ENCODE data around the gene BCAS3.
"Not testable (repeated sequence)": the region's sequence is repeated elsewhere in the genome, so short reads cannot be mapped to it uniquely, and the experiment has no call there.

The BCAS3 gene

GRCh38 chr17:60971515-60972369 is 294.1 kb downstream of the BCAS3 start:
- Histone ChIP-seq H3K4me3 (ENCODE audit: extremely low read depth, insufficient read depth, low read length, poor library complexity, severe bottlenecking) (no peak overlapping the region), H3K36me3 (ENCODE audit: control insufficient read depth, insufficient read depth, low read length) (no peaks in the 10 kb centered on the region), H3K9me3 (ENCODE audit: control insufficient read depth, low read length) (peaks cover 5% of the 10 kb centered on the region), H3K4me1 (ENCODE audit: control insufficient read depth, insufficient read depth, low read length, poor library complexity, severe bottlenecking) (no peaks in the 10 kb centered on the region), H3K27ac (ENCODE audit: low read depth, low read length, severe bottlenecking) (no peak overlapping the region)
- WGBS, 2 experiments (ENCODE audit: insufficient coverage in 2 of 2) = 60 to 78% methylated on average over 2 to 4 of the region's 6 CpGs

DNA sequence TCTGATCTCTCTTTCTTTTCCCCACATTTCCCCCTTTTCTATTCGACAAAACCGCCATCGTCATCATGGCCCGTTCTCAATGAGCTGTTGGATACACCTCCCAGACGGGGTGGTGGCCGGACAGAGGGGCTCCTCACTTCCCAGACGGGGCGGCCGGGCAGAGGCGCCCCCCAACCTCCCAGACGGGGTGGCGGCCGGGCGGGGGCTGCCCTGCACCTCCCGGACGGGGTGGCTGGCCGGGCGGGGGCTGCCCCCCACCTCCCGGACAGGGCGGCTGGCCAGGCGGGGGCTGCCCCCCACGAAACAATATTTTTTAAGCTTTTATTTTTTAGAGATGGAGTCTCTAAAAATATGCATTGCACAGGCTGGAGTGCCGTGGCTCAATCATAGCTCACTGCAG is 299.2 kb downstream of the BCAS3 start:
- H3K4me3 ChIP-seq (ENCODE audit: extremely low read depth, insufficient read depth, low read length, poor library complexity, severe bottlenecking); H3K9me3 ChIP-seq (ENCODE audit: control insufficient read depth, low read length); H3K36me3 ChIP-seq (ENCODE audit: control insufficient read depth, insufficient read depth, low read length); H3K27ac ChIP-seq (ENCODE audit: low read depth, low read length, severe bottlenecking); H3K4me1 ChIP-seq (ENCODE audit: control insufficient read depth, insufficient read depth, low read length, poor library complexity, severe bottlenecking): not testable (repeated sequence)
- whole genome bisulfite sequencing, 2 experiments (ENCODE audit: insufficient coverage in 2 of 2) = 94 to 100% methylated on average over 1 to 12 of the region's 23 CpGs

- no peak overlapping the region for H3K4me3 ChIP-seq (ENCODE audit: extremely low read depth, insufficient read depth, low read length, poor library complexity, severe bottlenecking)
- H3K27ac ChIP-seq (ENCODE audit: low read depth, low read length, severe bottlenecking) = no peak overlapping the region
- no peaks in the 10 kb centered on the region for H3K36me3 ChIP-seq (ENCODE audit: control insufficient read depth, insufficient read depth, low read length)
- H3K9me3 ChIP-seq (ENCODE audit: control insufficient read depth, low read length) = no peaks in the 10 kb centered on the region
- no peaks in the 10 kb centered on the region for H3K4me1 ChIP-seq (ENCODE audit: control insufficient read depth, insufficient read depth, low read length, poor library complexity, severe bottlenecking)
Observed at GRCh38 chr17:60989379-60989778, 311.7 kb downstream of the BCAS3 start.

DNA sequence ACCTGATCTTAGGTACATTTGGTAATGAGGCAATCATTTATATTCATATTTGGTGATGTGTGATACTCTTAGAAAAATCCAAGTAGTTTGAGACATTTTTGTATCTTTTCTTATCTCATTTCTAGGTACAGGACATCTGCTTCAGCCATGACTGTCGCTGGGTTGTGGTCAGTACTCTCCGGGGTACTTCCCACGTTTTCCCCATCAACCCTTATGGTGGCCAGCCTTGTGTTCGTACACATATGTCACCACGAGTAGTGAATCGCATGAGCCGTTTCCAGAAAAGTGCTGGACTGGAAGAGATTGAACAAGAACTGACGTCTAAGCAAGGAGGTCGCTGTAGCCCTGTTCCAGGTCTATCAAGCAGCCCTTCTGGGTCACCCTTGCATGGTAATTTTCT is 312.2 kb downstream of the BCAS3 start:
- WGBS, 2 experiments (ENCODE audit: insufficient coverage in 2 of 2) = 93% methylated on average over 8 to 9 of the region's 9 CpGs

DNA sequence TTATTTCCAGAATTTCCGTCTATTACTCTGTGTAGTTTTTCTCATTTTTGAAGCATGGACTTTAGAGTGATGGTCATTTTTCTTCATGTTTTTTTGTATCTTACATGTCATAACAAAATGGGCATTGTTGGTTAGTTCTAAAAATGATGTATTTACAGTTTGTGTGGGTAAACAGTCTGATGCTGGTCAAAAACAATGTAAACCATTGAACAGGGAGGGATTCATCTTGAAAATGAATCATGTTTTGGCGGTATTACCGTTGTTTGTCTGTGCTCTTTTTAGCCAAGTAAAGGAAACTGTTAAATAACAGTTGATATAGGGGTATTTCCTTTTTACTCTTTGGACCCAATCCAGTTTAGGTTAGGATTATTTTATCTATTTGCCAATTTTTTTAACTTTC is 315.8 kb downstream of the BCAS3 start:
- WGBS, 2 experiments (ENCODE audit: insufficient coverage in 2 of 2) = 77% methylated on average over 3 of the region's 3 CpGs; no CpG with 5 or more reads in 1 of the 2 experiments
- no peak overlapping the region for H3K4me3 ChIP-seq (ENCODE audit: extremely low read depth, insufficient read depth, low read length, poor library complexity, severe bottlenecking)
- no peaks in the 10 kb centered on the region for H3K4me1 ChIP-seq (ENCODE audit: control insufficient read depth, insufficient read depth, low read length, poor library complexity, severe bottlenecking)
- H3K9me3 ChIP-seq (ENCODE audit: control insufficient read depth, low read length) = no peaks in the 10 kb centered on the region
- no peak overlapping the region for H3K27ac ChIP-seq (ENCODE audit: low read depth, low read length, severe bottlenecking)
- H3K36me3 ChIP-seq (ENCODE audit: control insufficient read depth, insufficient read depth, low read length) = no peaks in the 10 kb centered on the region

More for the DNA sequence above, 312.2 kb downstream of the BCAS3 start:
- Histone ChIP-seq H3K9me3 (ENCODE audit: control insufficient read depth, low read length) (no peaks in the 10 kb centered on the region), H3K4me1 (ENCODE audit: control insufficient read depth, insufficient read depth, low read length, poor library complexity, severe bottlenecking) (no peaks in the 10 kb centered on the region), H3K27ac (ENCODE audit: low read depth, low read length, severe bottlenecking) (no peak overlapping the region), H3K36me3 (ENCODE audit: control insufficient read depth, insufficient read depth, low read length) (no peaks in the 10 kb centered on the region), H3K4me3 (ENCODE audit: extremely low read depth, insufficient read depth, low read length, poor library complexity, severe bottlenecking) (no peak overlapping the region)

DNA sequence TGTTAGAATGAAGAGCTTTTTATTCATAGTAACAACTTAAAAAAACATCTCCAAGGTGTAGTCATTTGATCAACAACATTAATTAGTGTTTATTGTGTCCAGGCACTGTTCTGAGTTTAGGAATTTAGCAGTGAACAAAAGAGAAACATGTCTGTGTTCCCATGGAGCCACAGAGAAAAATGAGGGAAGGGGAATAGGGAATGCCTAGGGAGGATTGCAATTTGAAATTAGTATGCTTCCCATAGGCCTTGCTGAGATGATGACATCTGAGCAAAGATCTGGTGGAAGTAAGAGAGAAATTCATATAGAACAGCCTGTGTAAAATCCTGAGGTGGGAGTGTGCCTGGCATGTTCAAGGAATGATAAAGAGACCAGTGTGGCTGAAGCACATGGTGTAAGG is 318.0 kb downstream of the BCAS3 start:
- H3K27ac ChIP-seq (ENCODE audit: low read depth, low read length, severe bottlenecking) = no peak overlapping the region
- H3K4me3 ChIP-seq (ENCODE audit: extremely low read depth, insufficient read depth, low read length, poor library complexity, severe bottlenecking) = no peak overlapping the region
- no peaks in the 10 kb centered on the region for H3K4me1 ChIP-seq (ENCODE audit: control insufficient read depth, insufficient read depth, low read length, poor library complexity, severe bottlenecking)
- H3K36me3 ChIP-seq (ENCODE audit: control insufficient read depth, insufficient read depth, low read length) = no peaks in the 10 kb centered on the region
- H3K9me3 ChIP-seq (ENCODE audit: control insufficient read depth, low read length) = no peaks in the 10 kb centered on the region

DNA sequence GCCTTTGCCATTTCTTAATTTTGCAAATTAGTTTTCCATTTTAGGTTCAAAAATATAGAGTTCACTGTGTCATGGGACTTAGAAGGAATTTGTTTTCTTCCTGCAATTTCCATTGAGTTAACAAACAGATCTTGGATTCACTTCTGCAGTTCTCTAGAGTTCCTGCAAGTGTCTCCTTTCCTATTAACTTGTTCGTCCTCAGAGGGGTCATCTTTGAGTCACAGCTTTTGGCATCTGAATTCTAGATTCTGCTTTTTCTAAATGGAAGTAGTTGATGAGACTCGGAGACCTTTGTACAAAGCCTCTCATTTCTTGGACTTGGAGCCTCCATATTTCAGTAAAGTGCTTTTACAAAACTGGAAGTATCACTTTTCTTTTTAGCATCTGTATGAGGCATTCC is 323.3 kb downstream of the BCAS3 start:
- Histone ChIP-seq H3K36me3 (ENCODE audit: control insufficient read depth, insufficient read depth, low read length) (no peaks in the 10 kb centered on the region), H3K9me3 (ENCODE audit: control insufficient read depth, low read length) (no peaks in the 10 kb centered on the region), H3K4me3 (ENCODE audit: extremely low read depth, insufficient read depth, low read length, poor library complexity, severe bottlenecking) (no peak overlapping the region), H3K27ac (ENCODE audit: low read depth, low read length, severe bottlenecking) (no peak overlapping the region), H3K4me1 (ENCODE audit: control insufficient read depth, insufficient read depth, low read length, poor library complexity, severe bottlenecking) (peaks cover 3% of the 10 kb centered on the region)
- WGBS, 2 experiments (ENCODE audit: insufficient coverage in 2 of 2) = 40 to 67% methylated on average over 1 to 2 of the region's 2 CpGs

DNA sequence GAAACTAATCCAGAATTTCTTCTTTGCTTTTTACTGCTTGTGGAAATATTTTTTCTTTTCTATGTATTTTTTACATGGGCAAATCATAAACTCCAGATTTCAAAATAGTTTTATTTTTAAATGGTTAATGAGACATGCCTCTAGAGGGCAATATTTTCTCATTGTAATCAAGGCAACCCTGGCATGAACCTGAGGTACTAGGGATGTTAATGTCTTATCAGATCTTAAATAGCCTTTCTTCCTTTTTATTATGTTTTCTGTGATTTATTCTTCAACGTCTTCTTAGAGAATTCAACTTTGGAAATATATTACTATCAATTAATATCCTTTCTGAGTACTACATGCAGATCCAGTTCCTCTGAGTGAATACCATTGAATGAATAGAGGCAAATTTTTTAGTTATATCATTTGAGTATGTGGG is 324.7 kb downstream of the BCAS3 start:
- no peak overlapping the region for H3K27ac ChIP-seq (ENCODE audit: low read depth, low read length, severe bottlenecking)
- no CpG with 5 or more reads among the region's 1 CpG for WGBS, 2 experiments (ENCODE audit: insufficient coverage in 2 of 2)
- H3K4me1 ChIP-seq (ENCODE audit: control insufficient read depth, insufficient read depth, low read length, poor library complexity, severe bottlenecking) = peaks cover 3% of the 10 kb centered on the region
- no peaks in the 10 kb centered on the region for H3K36me3 ChIP-seq (ENCODE audit: control insufficient read depth, insufficient read depth, low read length)
- H3K4me3 ChIP-seq (ENCODE audit: extremely low read depth, insufficient read depth, low read length, poor library complexity, severe bottlenecking) = no peak overlapping the region
- no peaks in the 10 kb centered on the region for H3K9me3 ChIP-seq (ENCODE audit: control insufficient read depth, low read length)

- Histone ChIP-seq H3K4me1 (ENCODE audit: control insufficient read depth, insufficient read depth, low read length, poor library complexity, severe bottlenecking) (peaks cover 3% of the 10 kb centered on the region), H3K27ac (ENCODE audit: low read depth, low read length, severe bottlenecking) (no peak overlapping the region), H3K36me3 (ENCODE audit: control insufficient read depth, insufficient read depth, low read length) (no peaks in the 10 kb centered on the region), H3K9me3 (ENCODE audit: control insufficient read depth, low read length) (no peaks in the 10 kb centered on the region), H3K4me3 (ENCODE audit: extremely low read depth, insufficient read depth, low read length, poor library complexity, severe bottlenecking) (no peak overlapping the region)
- WGBS, 2 experiments (ENCODE audit: insufficient coverage in 2 of 2) = 100% methylated on average over 1 to 4 of the region's 5 CpGs
Observed at GRCh38 chr17:61005358-61005757, 327.7 kb downstream of the BCAS3 start.

DNA sequence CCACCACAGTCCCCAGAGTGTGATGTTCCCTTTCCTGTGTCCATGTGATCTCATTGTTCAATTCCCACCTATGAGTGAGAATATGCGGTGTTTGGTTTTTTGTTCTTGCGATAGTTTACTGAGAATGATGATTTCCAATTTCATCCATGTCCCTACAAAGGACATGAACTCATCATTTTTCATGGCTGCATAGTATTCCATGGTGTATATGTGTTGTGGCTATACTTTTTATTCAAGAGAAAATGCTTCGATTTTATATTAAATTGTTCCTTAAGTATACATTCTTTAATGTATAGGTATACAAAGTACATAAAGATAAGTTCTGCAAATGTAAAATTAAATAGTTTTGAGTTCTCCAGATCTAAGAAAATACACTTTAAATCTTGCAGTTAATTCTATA is 328.3 kb downstream of the BCAS3 start:
- H3K27ac ChIP-seq (ENCODE audit: low read depth, low read length, severe bottlenecking); H3K36me3 ChIP-seq (ENCODE audit: control insufficient read depth, insufficient read depth, low read length); H3K4me1 ChIP-seq (ENCODE audit: control insufficient read depth, insufficient read depth, low read length, poor library complexity, severe bottlenecking); H3K9me3 ChIP-seq (ENCODE audit: control insufficient read depth, low read length); H3K4me3 ChIP-seq (ENCODE audit: extremely low read depth, insufficient read depth, low read length, poor library complexity, severe bottlenecking): not testable (repeated sequence)
- no CpG with 5 or more reads among the region's 3 CpGs for WGBS, 2 experiments (ENCODE audit: insufficient coverage in 2 of 2)

DNA sequence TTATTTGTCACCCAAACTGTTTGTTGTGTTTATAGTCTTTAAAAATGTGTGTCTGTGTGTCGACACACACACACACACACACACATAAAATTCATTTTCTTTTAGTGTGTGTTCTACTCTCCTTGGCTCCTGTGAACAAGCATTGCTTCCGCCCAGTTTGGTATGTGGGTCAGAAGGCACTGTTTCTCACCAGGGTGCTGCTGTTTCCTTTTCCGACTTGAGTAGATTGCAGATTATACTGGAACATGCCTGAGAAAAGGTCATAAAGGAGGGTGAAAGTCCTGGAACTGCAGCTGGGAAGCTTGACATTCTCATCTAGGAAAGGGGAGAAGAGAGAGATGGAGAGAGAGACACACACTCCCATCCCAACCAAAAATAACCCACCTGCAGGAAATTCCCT is 330.3 kb downstream of the BCAS3 start:
- Histone ChIP-seq H3K4me3 (ENCODE audit: extremely low read depth, insufficient read depth, low read length, poor library complexity, severe bottlenecking) (no peak overlapping the region), H3K27ac (ENCODE audit: low read depth, low read length, severe bottlenecking) (peak overlapping the region; percentile 17), H3K9me3 (ENCODE audit: control insufficient read depth, low read length) (no peaks in the 10 kb centered on the region), H3K4me1 (ENCODE audit: control insufficient read depth, insufficient read depth, low read length, poor library complexity, severe bottlenecking) (no peaks in the 10 kb centered on the region), H3K36me3 (ENCODE audit: control insufficient read depth, insufficient read depth, low read length) (no peaks in the 10 kb centered on the region)
- WGBS, 2 experiments (ENCODE audit: insufficient coverage in 2 of 2) = 67% methylated on average over 2 of the region's 3 CpGs; no CpG with 5 or more reads in 1 of the 2 experiments

Data from mesodermal cell (in vitro differentiated cells).